PFSK-1 (cell line): Measurements from ENCODE around the gene HOXD10.

Source experiments
- POLR2AphosphoS5 ChIP-seq: IDR thresholded peaks from 2 replicates; pipeline ENCODE4 v1.6.1; 2012; ENCODE audit warnings: low read depth, mild to moderate bottlenecking, control low read depth, low read length, moderate library complexity
- SIN3A ChIP-seq: IDR thresholded peaks from 2 replicates; pipeline ENCODE4 v1.6.1; 2012; ENCODE audit warnings: mild to moderate bottlenecking, low read length, moderate library complexity, borderline replicate concordance; ENCODE audit not compliant: insufficient read depth
- TAF1 ChIP-seq: IDR thresholded peaks from 2 replicates; pipeline ENCODE4 v1.6.1; 2012; ENCODE audit warnings: low read length, control low read depth, borderline replicate concordance; ENCODE audit not compliant: insufficient read depth
- TF ChIP-seq, protein P1 (sequence below), 2 experiments: IDR thresholded peaks; 2 replicates each; pipeline versions ENCODE4 v1.6.1 to v1.8.0; 2011 to 2012; ENCODE audit warnings: low read depth in 2 of 2, low read length in 2 of 2, control low read depth in 1 of 2, inconsistent platforms in 1 of 2, mild to moderate bottlenecking in 1 of 2, moderate library complexity in 1 of 2; ENCODE audit not compliant: insufficient read depth in 1 of 2

DNA sequence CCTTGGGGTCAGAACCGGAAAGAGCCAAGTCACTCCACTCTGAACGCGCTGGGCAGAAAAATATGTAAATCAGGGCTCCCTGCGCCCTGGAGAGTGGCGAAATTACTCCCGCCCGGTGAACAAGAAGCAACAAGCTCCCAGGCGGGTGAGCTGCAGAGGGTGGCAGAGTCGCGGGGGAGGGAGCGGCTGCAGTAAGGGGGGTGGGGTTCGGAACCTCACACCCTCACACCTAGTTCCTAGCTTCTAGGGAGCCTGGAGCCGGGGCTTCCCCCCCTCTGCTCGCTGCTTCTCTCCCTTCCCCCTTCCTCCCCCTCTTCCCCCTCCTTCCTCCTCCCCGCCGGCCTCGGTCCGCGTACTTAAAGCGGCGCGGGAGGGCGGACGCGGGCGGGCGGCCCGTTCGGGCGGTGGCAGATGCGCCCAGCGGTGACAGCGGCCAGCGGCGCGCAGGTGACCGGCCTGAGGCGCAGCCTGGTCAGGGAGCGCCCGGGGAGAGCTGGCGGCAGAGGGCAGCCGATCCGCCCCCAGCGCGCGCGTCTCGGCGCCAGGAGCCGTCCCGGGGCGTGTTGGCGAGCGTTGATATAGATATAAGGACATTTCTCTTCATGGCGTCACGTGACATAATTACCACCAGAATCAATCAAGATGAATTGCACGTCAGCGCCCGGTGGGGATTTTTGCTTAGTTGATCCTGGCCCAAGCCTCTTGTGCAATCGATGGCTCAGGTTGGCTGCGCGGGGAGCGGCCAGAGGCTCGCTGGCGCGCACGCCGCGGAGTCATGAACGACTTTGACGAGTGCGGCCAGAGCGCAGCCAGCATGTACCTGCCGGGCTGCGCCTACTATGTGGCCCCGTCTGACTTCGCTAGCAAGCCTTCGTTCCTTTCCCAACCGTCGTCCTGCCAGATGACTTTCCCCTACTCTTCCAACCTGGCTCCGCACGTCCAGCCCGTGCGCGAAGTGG is 9.7 kb upstream of the HOXD10 start, which contains the start of gene HOXD11:
- TF ChIP-seq POLR2AphosphoS5 = no peak
- no peak for TF ChIP-seq SIN3A
- TF ChIP-seq TAF1 = no peak
- TF ChIP-seq, protein P1, sequence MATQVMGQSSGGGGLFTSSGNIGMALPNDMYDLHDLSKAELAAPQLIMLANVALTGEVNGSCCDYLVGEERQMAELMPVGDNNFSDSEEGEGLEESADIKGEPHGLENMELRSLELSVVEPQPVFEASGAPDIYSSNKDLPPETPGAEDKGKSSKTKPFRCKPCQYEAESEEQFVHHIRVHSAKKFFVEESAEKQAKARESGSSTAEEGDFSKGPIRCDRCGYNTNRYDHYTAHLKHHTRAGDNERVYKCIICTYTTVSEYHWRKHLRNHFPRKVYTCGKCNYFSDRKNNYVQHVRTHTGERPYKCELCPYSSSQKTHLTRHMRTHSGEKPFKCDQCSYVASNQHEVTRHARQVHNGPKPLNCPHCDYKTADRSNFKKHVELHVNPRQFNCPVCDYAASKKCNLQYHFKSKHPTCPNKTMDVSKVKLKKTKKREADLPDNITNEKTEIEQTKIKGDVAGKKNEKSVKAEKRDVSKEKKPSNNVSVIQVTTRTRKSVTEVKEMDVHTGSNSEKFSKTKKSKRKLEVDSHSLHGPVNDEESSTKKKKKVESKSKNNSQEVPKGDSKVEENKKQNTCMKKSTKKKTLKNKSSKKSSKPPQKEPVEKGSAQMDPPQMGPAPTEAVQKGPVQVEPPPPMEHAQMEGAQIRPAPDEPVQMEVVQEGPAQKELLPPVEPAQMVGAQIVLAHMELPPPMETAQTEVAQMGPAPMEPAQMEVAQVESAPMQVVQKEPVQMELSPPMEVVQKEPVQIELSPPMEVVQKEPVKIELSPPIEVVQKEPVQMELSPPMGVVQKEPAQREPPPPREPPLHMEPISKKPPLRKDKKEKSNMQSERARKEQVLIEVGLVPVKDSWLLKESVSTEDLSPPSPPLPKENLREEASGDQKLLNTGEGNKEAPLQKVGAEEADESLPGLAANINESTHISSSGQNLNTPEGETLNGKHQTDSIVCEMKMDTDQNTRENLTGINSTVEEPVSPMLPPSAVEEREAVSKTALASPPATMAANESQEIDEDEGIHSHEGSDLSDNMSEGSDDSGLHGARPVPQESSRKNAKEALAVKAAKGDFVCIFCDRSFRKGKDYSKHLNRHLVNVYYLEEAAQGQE (IDR thresholded peaks at IDR 0.05; ENCODE audit: insufficient read depth in 1 of 2, low read depth in 2 of 2, low read length in 2 of 2) = no peak
